ENCODE data around the gene CENPS.
A peak's percentile ranks its signal among the peaks of the same experiment; 100 is the strongest.
"Not testable (repeated sequence)": the region's sequence is repeated elsewhere in the genome, so short reads cannot be mapped to it uniquely, and the experiment has no call there.

Gene CENPS

GRCh38 chr1:10456048-10456447, 25.8 kb downstream of the CENPS start:
- DNase-seq: no peak

- DNase-seq: no peak
These were observed 26.4 kb downstream of the CENPS start for GRCh38 chr1:10456661-10457060.

- not testable (repeated sequence) for DNase-seq
These were observed 27.2 kb downstream of the CENPS start for GRCh38 chr1:10457462-10457861.

GRCh38 chr1:10457875-10458274, 27.6 kb downstream of the CENPS start:
- no peak for DNase-seq

- DNase-seq: no peak
These were observed 29.0 kb downstream of the CENPS start for GRCh38 chr1:10459184-10459583.

- DNase-seq: no peak
These were observed 36.8 kb downstream of the CENPS start for GRCh38 chr1:10467078-10467477.

- DNase-seq: no peak
These were observed 39.8 kb downstream of the CENPS start for GRCh38 chr1:10470043-10470442.

GRCh38 chr1:10471411-10472219, 41.4 kb downstream of the CENPS start:
- DNase-seq: no peak

GRCh38 chr1:10472220-10473144, 42.2 kb downstream of the CENPS start, which contains the start of gene DFFA:
Gene DFFA (minus strand): TSS chr1:10472529. CDS start chr1:10472458, 71 bp downstream.
- DNase-seq: peak; percentile 97

GRCh38 chr1:10473145-10473765, 43.0 kb downstream of the CENPS start:
- no peak for DNase-seq

- not testable (repeated sequence) for DNase-seq
These were observed 44.0 kb downstream of the CENPS start for GRCh38 chr1:10474309-10474612.

- DNase-seq: peak; percentile 86
These were observed 44.6 kb downstream of the CENPS start, which contains the start of gene PEX14 for GRCh38 chr1:10474613-10475507. Gene PEX14 (plus strand): TSS chr1:10474950. CDS start chr1:10474967, 17 bp downstream.

- DNase-seq: no peak
These were observed 45.3 kb downstream of the CENPS start for GRCh38 chr1:10475510-10475909.

- no peak for DNase-seq
These were observed 49.1 kb downstream of the CENPS start for GRCh38 chr1:10479296-10479695.

GRCh38 chr1:10480614-10481013, 50.4 kb downstream of the CENPS start:
- DNase-seq: no peak

GRCh38 chr1:10484521-10484920, 54.3 kb downstream of the CENPS start:
- no peak for DNase-seq

GRCh38 chr1:10489291-10490055, 59.2 kb downstream of the CENPS start:
- no peak for DNase-seq

GRCh38 chr1:10490286-10490970, 60.2 kb downstream of the CENPS start:
- peak; percentile 23 for DNase-seq
